Transverse colon (tissue), 3 donors: Measurements from ENCODE around the gene HDAC8.

ENCODE experiments used
- CTCF ChIP-seq, 5 experiments: fragments of 200-600 bp in 3 of 5; fragments of 450-650 bp in 2 of 5; sonication (generic) in 3 of 5; IDR thresholded peaks; 1 replicate in 2 of 5; 2 replicates in 3 of 5; pipeline ENCODE4 v1.5.1; 2016 to 2017; ENCODE audit warnings: antibody characterized with exemption in 5 of 5, inconsistent platforms in 3 of 5, mild to moderate bottlenecking in 2 of 5, moderate library complexity in 1 of 5
- EP300 ChIP-seq: sonication (generic); formaldehyde crosslinking; IDR thresholded peaks from one replicate; pipeline ENCODE4 v1.6.1; 2017; ENCODE audit warnings: antibody characterized with exemption, low read depth

GRCh38 chrX:72536542-72536941 is 36.1 kb downstream of the HDAC8 start:
- no peak for TF ChIP-seq CTCF (IDR thresholded peaks at IDR 0.05)
- no peak for TF ChIP-seq EP300
